HPDE6-E6E7 (cell line): ENCODE data around the gene STAT1.
"Not testable (repeated sequence)": the region's sequence is repeated elsewhere in the genome, so short reads cannot be mapped to it uniquely, and the experiment has no call there.

ENCODE experiments used
- DNase-seq: peaks from one replicate; pipeline ENCODE4 v3.0.0; 2011; ENCODE audit warnings: missing footprints; ENCODE audit errors: extremely low spot score

STAT1 gene

DNA sequence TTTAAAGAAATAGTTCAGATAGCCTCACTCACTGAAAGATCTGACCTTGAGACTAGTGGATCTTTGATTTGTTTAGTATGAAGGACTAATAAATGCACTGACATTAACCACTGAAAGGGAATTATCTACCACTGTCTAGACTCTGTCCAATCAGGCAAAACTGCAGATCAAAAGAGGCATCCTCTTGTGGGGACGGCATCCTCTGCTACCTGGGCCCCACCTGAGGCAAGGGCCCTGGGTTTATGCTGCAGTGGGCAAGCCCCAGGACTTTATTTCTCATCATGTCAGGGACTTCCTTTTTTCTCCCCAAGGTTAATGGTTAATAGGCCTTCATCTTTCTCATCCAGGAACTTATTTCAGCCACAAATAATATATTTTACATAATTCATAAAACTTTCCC, 32.2 kb downstream of the STAT1 start:
- no peak for DNase-seq

DNA sequence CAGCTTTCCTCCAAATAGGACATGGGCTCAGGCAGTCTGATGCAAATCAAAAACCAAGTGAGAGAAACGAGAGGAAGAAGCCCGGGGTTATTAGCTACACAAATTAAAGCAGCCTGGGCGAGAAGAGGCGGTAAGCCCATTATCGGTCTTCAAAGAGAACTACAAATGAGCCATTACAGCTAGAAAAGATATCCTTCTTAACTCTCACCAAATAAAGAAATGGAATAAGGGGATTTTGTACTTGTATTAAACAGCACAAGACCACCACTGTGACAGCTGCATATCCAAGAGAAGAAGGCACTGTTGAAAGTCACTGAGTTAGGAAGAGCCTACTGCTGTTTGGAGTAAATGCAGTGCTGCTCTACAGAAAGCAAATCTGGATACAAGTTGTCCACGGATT, 32.6 kb downstream of the STAT1 start:
- DNase-seq = no peak

DNA sequence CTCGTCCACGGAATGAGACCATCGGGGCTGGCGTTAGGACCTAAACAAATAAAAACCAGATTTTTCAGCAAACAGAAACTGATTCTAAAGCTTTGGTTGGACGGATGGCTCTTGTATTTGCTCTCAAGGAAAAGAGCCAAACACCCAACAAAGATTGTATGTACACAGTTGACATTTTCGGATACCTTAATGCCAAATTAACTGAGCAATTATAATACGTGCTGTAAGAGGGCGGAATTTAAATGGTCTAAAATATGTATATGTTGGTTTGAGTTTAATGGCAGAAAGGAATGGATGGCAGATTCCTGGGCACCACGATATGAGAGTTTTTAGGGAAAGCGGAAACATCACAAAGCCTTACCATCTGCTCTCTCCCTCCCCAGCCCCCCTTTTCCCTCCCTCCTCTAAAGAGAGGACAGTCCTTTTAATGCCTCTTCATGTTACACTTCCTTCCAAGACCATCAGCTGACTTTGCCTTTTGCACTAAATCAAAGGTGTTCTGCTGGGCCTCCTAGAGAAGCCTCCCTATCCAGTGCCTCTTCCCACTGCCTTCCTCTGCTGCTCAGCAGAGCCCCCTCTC, 33.3 kb downstream of the STAT1 start:
- DNase-seq = no peak

DNA sequence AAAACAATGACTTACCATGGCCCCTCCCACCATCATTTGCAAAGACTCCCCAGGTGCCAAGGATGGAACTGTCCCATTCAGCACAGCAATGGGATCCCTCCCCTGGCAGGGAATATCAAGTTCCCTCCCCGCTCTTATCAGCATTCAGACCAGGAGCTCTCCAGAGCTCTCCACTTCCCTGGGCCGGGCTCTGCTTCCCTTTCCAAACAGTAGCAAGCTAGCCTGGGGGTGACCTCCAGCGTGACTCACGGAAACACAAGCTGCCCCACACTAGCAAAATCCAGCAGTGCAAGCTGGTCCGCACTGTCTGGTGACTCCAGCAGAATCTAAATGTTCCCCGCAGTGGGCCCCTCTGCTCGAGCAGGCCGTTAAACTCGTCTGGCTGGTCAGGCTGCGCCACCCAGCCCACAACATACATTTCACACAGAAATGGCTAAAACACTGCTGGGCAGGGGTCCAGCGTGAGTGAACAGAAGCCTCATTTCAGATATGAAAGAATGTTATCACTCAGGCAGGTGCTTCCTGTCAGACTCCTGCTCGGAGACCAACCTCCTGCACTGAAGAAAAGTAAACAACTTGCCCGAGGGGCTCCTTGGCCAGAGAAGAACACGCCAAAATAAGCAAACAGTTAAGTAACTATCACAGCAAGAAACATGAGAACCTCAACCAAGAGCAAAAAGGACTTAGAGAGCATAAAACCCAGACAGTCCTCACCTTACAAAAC, 33.9 kb downstream of the STAT1 start:
- DNase-seq = no peak

DNA sequence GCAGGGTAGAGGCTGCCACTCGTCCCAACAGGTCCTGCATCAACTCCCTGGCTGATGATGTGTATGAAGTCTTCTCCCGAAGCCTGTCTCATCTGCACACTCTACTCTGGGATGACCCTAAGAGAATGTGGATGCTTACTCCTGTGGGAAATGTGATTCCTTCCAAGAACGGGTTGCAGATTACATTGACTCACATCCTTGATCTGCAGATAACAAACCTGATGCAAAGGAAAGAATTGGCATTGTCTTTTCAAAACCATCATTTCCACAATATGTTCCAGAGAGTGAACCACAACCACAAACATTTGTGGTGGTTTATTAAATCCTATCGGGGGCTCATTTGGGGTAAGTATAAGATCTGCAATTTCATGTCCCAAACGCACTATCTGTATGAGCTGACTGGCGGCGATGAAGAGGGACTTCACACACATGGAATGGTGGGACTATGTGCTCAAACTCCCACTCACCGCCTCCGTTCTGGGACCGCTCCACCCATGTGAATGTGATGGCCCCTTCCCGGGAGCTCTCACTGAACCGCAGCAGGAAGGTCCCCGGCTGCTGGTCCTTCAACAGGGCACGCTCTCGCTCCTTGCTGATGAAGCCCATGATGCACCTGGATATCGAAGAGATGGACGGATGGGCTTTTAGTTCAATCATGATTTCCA, 35.5 kb downstream of the STAT1 start:
- no peak for DNase-seq

DNA sequence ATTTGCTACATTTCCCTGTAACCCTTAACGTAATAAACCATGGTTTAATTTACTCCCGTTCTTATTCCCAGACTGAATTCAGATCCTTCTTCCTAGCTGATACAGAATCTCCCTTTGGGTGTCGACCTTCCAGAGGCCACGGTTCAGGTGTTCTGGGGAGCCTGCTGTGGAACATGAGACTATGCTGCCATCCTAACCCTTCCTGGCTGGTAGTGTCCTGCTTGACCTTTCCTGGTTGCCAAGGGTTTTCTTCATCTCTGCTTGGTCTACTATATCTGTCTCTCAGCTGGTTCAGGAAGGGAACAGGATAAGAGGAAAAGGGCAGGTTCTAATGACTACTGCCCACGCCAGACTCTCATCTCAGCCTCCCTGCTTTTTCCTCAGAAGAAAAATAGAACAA, 36.5 kb downstream of the STAT1 start:
- DNase-seq = no peak

DNA sequence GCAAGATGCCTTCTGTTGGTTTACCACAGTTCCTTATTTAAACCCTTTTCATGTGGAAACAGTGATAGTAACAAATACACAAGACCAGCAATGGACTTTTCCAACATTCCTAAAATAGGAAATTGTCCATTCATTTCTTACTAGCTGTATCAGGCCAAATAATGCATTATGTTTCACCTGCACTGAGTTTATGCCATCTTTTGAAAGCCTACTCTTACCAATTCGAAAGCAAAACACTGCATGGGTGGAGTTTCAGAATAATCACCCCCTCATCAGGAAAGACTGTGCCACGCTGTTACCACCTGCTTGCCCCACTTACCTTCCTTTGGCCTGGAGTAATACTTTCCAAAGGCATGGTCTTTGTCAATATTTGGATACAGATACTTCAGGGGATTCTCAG, 37.5 kb downstream of the STAT1 start:
- no peak for DNase-seq

DNA sequence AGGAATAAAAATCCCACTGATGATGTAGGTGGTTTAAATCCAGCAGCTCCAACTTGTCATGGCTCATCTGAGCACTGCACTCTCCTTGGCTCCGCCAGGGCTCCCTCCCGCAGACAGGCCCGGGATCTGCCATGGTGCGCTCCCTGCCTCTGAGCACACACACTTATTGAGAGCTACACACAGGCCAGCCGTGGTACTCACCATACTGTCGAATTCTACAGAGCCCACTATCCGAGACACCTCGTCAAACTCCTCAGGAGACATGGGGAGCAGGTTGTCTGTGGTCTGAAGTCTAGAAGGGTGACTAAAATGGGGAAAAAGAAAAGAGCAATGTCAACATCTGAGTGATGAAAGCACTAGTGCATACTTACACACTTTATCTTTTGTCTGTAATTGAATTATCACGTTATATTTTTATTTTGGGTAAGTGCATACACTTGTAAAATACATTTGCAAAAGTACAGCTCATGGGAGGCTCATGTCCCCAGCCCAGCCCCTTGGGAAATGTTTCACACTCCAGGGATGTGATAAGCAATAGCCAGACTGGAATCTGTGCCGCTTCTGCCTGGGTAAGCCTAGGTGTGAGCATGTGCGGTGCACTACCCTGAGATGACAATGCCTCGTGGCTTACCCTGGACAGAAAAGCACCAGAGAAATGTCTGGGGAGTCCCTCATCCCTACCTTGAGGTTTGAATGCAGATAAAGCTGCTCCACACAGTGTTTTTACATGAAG, 39.2 kb downstream of the STAT1 start:
- no peak for DNase-seq

DNA sequence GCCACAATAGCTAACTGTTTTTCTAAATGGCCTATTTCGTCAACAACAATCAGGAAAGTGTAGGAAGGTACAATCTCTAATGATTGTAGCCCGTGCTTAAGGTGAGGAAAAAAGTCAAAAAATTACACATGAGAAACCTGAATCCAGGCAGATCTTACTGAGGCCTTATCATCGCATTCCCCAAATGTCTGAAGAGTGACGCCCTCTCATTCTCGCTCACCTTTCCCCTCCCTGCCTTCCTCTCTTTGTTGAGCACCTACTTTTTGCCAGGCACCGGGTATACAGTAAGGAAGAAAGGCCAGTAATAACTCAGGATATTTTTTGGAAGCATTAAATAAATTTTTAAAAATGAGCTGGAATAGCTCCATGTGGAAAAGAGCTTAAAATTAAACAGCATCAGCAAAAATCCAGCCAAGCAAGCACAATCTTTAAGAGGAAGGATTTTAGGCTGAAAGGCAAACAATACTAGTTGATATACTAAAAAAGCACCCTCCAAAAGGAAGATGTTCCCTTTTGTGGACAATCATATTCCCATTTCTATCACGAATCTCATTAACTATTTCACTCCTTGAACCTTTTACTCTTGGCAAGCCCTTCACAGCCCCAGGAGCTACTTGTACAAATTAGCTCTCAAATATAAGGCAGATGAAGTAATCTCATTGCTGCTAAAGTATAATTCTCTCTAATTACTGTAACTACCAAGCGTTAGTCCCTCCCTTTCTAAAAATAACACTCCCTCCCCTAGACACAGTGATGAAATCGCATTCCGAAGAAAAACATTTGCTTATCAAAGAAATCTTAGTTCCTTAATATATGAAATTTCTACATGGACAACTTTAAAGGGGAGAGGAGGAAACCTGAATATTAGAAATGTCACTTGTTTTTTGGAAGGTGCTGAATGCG, 40.0 kb downstream of the STAT1 start:
- no peak for DNase-seq

DNA sequence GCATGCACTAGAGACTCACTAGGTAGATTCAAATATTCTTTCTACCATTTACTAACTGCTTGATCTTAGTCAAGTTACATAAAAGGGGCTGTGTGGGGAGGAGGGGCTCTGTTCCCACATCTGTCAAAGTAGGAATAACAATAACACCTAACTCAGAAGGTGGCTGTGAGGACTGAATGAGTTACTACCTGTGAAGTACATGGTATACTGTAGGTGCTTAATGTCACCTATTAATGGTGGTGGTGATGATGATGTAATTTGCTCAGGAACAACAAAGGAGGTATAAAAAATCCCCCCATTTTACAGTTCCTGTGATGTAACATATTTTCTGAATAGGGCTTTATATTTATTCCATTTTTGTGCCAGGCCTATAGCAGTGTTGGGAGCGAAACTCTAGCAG, 40.7 kb downstream of the STAT1 start:
- DNase-seq = no peak

DNA sequence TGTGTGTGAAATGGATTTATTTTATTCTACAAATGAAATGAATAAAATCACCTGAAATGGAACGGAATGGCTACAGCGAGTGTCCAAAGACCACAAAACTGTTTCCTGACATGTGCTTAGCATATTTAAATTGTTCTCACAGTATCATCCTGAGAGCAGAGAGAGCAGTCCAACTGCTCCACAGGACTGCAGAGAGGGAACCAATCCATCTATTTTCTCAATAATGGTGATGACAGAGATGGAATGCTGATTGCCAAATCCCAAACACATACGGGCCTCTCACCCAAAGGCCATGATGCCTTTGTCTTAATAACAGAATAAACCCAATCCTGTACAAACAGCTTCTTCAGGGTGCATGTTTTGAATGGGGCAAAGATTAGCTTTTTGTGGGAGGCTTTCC, 41.1 kb downstream of the STAT1 start:
- no peak for DNase-seq

DNA sequence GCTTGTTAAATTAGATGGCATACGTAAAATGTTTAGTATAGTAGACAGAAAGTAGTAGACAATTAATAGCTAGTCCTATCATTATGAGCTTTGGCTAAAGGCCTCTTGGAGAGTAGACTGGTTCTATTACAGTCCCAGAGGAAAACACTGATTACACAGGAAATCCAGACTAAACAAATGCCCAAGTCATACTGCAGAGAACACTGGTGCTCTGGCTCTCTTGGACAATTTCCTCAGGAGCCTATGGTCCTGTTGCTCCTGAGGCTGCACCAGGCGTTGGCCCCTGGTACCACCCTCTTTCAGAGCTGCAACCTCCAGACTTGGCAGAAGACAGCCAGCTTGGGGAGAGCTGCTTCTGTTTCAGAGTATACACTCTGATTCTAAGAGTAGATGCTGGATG, 41.8 kb downstream of the STAT1 start:
- DNase-seq = no peak

DNA sequence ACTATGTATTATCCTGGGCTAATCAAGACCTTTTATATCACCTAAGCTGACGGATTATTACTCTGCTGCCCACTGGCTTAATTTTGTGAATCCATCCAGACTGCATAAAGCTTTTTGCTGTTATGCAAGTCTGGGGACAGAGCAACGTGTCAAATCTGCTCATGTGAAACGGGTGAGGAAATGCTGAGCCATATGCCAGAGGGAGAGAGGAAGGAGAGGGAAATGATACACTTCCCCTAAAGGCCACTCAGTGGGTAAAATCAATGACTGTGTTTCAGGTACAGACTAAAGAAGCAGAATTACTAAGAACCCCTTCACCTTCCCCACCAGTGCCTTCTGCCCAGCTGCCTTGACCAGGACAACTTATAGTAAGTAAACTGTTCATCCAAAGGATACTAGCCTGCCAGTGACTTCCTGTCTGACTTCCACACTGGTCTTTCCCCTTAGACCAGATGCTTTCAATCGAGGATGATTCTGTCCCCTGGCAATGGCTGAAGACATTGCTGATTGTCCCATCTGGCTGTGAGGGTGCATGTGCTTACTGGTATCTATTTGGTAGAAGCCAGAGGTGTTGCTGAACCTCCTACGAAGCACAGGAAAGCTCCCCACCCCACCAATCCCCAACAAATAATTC, 43.0 kb downstream of the STAT1 start:
- no peak for DNase-seq

DNA sequence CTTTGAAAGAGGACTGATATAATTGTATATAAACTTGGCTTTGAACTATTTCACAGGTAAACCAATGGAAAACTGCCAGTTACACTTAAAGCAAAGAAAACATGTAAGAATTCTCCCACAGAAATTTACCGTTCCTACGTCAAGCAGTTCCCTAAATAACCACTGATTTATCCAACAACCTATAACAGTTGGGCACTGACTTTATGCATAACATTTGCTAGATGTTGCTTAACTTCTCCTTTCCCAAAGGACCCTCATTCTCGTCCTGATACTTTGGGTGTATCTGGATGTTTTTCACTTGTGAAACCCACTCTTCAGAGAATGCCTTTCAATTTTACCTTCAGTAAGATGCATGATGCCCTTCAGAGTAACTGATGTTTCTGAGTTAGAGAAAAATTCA, 43.8 kb downstream of the STAT1 start:
- DNase-seq = no peak

DNA sequence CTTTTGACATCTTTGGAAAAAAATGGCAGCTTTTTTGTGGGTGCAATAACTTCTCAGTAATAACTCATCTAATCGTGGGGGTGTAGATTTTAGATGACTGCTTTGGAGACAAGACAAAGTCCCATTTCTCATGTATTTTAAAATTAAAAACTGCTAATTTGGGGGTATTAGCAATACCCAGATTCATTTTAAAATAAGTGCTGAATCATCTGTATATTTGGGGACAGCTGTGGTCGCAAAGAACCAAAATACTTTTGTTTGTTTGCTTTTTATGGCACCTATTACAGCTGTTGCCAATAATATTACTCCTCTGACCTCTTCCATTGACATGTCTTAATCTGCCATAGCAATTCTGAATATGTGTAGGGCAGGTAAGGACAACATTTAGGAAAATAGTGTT, 45.4 kb downstream of the STAT1 start:
- no peak for DNase-seq

DNA sequence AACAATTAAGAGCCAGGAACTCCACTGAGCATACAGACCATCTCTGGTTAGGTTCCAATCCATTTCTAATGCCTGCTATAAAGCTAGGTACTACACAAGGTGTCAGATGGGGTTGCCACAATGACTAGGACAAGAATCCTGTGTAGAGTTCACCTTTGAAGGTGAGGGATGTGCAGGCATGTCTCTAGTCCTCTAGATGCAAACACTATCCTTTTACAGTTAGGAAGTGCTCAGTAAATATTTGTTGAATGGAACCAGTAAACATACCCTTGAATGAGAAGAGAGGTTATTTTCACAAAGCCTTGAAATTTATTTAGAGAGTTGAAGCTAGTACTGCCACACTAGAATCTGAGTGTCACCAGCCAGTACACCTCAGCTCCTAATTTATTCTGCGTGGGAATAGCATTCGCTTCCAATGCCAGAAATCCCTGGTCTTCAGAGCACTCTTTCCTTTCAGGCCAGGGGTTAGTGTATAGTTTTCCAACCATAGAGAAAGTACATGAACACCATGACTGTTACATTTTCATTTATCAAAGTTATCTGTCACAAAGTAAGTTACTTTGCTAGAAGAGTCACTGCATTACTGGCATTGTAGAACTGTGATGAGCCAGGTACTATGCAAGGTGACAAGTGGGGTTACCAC, 48.3 kb downstream of the STAT1 start:
- DNase-seq = no peak

DNA sequence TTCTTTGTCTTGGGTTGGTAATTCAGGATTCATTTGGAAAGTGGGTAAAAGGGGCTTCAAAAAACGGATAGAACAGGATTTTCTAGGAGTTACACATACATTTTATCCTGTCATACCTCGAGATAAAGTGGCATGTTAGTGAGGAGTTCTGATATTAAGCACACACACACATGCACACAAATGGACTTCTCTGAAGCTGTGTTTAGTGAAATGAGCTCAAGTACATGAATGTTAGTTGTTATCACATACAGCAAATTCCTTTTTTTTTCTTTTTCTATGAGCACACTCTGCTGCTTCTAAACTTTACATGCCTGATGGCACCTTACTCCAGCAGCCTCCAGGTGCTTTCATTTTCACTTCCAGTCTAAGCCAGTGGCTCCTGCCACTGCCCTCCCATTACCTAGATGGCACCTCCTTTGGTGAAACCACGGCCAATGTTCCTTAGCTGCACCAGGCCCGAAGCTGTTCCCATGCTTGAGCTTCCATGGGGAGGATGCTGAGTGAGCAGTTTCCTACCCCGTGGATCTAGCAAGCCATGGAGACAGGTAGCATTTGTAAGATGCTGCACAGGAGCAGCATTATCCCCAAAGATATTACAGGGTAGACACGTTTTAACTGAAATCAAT, 49.7 kb downstream of the STAT1 start:
- DNase-seq = no peak

DNA sequence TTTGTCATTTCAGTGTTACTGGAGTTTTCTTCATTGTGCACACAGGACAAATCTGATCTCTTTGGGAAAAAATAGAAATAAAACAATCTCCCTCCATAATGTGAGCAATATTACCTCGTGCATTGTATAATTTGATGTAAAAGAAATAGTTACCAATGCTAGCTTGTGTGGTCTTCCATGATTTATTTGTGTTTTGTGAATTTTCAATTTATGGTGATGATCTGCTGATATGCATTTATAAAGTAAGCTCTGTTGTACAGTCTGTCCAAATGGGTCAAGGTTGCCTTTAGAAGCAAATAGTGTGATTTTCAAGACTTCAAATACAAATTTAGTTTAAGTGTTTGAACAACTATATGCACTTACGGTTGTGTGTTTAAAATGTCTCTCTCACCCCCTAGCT, 50.9 kb downstream of the STAT1 start:
- DNase-seq = no peak

DNA sequence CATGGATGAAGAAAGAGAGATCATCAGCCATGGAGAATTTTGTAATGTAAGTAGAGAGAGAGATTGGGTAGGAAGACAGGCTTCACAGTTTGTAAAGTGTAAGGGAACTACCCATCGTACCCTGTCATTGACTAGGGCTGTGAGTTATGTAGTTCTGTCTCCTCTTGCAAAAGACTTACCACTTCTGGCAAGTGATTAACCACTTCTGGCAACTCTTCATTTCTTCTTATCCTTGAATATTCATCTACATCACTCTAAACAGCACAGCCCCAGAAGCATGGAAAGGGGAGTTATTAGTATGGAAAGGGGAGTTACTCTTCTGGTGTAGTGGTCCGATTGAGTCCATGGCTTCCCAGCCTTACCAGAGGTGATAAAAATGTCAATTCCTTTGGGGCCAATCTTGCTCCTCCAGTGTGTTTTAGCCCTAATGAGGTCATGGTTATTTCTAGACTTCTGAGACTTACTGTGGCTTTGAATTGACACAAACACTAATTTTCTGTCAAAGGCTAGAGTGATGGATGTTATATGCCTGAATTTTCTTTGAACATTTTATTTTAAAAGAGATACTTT, 52.0 kb downstream of the STAT1 start:
- no peak for DNase-seq

DNA sequence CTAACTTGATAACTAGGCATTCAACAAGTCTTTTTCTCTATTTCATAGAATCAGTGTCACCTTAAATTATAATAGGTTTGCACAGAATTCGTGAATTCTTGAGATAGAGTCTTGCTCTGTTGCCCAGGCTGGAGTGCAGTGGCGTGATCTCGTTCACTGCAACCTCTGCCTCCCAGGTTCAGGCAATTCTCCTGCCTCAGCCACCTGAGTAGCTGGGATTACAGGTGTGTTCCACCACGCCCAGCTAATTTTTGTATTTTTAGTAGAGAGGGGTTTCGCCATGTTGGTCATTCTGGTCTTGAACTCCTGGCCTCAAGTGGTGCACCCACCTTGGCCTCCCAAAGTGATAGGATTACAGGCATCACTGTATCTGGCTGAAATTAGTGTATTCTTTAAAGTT, 52.9 kb downstream of the STAT1 start:
- not testable (repeated sequence) for DNase-seq
